B cell (primary cell): ENCODE data around the gene PIK3R2. TPM values are rescaled to one million over a fixed set of nuclear protein-coding genes. Genes with fewer than 3 reads are reported as not detected.

Source experiments
- ATAC-seq: fragments of 200-7000 bp; cut with Tn5 transposase; one replicate; pipeline ENCODE4 v1.10.0; 2021; ENCODE audit warnings: low read depth, mild to moderate bottlenecking, moderate number of reproducible peaks, moderate library complexity
- CTCF ChIA-PET: fragments of 350-600 bp; sonication (Branson Sonifier 250); formaldehyde crosslinking; loops from one replicate; lab custom pipeline; 2021; ENCODE audit warnings: antibody characterized with exemption, inconsistent platforms; lab: Charles Lee
- POLR2A ChIA-PET: fragments of 350-600 bp; sonication (Branson Sonifier 250); formaldehyde crosslinking; loops from one replicate; lab custom pipeline; 2021; ENCODE audit warnings: antibody characterized with exemption; lab: Charles Lee
- DNase-seq: peaks from one replicate; pipeline ENCODE4 v3.0.0; 2013
- H2AFZ ChIP-seq: 2 replicates; pipeline ENCODE4 v1.6.1; 2012; ENCODE audit warnings: mild to moderate bottlenecking, low read depth, low read length; ENCODE audit not compliant: insufficient read depth, poor library complexity, severe bottlenecking
- H3K27ac ChIP-seq, 2 donors: 1 replicate in 1 of 2; 2 replicates in 1 of 2; pipeline ENCODE4 v1.5.1; 2012 to 2013; ENCODE audit warnings: low read length in 2 of 2, mild to moderate bottlenecking in 2 of 2, moderate library complexity in 1 of 2
- H3K27me3 ChIP-seq, 4 experiments: fragments of 200-600 bp in 1 of 4; sonication (generic) in 1 of 4; replicated peaks in 1 of 4; 1 replicate in 2 of 4; 2 replicates in 2 of 4; pipeline versions ENCODE4 v1.6.1 to v1.7.0; 2013 to 2016; ENCODE audit warnings: low read length in 3 of 4, mild to moderate bottlenecking in 2 of 4, mixed read lengths in 1 of 4, moderate library complexity in 1 of 4; ENCODE audit not compliant: insufficient read depth in 4 of 4, control insufficient read depth in 3 of 4; ENCODE audit errors: control extremely low read depth in 1 of 4
- H3K36me3 ChIP-seq, 2 experiments: replicated peaks in 1 of 2; 1 replicate in 1 of 2; 2 replicates in 1 of 2; pipeline versions ENCODE4 v1.6.1 to v1.7.1; 2013; ENCODE audit warnings: low read length in 1 of 2; ENCODE audit not compliant: insufficient read depth in 2 of 2, control insufficient read depth in 1 of 2; ENCODE audit errors: control extremely low read depth in 1 of 2, extremely low read depth in 1 of 2
- H3K4me1 ChIP-seq, 2 donors: fragments of 200-600 bp in 1 of 2; sonication (generic) in 1 of 2; 1 replicate in 1 of 2; 2 replicates in 1 of 2; pipeline versions ENCODE4 v1.5.1 to v1.6.1; 2013 to 2017; ENCODE audit warnings: low read length in 2 of 2; ENCODE audit not compliant: control insufficient read depth in 2 of 2, insufficient read depth in 2 of 2
- H3K4me2 ChIP-seq: replicated peaks from 2 replicates; pipeline ENCODE3; 2012; ENCODE audit warnings: mild to moderate bottlenecking, low read depth, low read length; ENCODE audit not compliant: poor library complexity, severe bottlenecking
- H3K4me3 ChIP-seq, 5 experiments: fragments of 200-600 bp in 1 of 5; sonication (generic) in 1 of 5; 1 replicate in 3 of 5; 2 replicates in 2 of 5; pipeline versions ENCODE4 v1.5.1 to v1.7.0; 2011 to 2016; ENCODE audit warnings: low read length in 4 of 5, mild to moderate bottlenecking in 4 of 5, low read depth in 2 of 5, control low read depth in 1 of 5, moderate library complexity in 1 of 5; ENCODE audit not compliant: insufficient read depth in 1 of 5; ENCODE audit errors: control extremely low read depth in 1 of 5, extremely low read depth in 1 of 5
- H3K79me2 ChIP-seq: fragments of 200-600 bp; sonication (generic); one replicate; pipeline ENCODE4 v1.6.0; 2016; ENCODE audit warnings: low read length; ENCODE audit not compliant: control insufficient read depth, insufficient read depth
- H3K9ac ChIP-seq: fragments of 200-600 bp; sonication (generic); 2 replicates; pipeline ENCODE4 v1.6.1; 2017; ENCODE audit warnings: mild to moderate bottlenecking, low read length, moderate library complexity
- H3K9me3 ChIP-seq, 3 donors: one replicate each; pipeline versions ENCODE4 v1.6.1 to v1.7.1; 2013; ENCODE audit warnings: low read length in 2 of 3; ENCODE audit not compliant: control insufficient read depth in 2 of 3, insufficient read depth in 1 of 3; ENCODE audit errors: control extremely low read depth in 1 of 3
- H4K20me1 ChIP-seq: 2 replicates; pipeline ENCODE4 v1.6.0; 2012; ENCODE audit warnings: mild to moderate bottlenecking, low read length; ENCODE audit not compliant: insufficient read depth, control insufficient read depth, poor library complexity, severe bottlenecking
- H3K27ac Mint-ChIP-seq: one replicate; pipeline ENCODE4 v1.8.0; 2021; ENCODE audit warnings: mixed read lengths
- H3K27me3 Mint-ChIP-seq: one replicate; pipeline ENCODE4 v1.8.0; 2021; ENCODE audit warnings: mixed read lengths
- H3K4me1 Mint-ChIP-seq: one replicate; pipeline ENCODE4 v1.8.0; 2021; ENCODE audit warnings: mixed read lengths
- H3K4me3 Mint-ChIP-seq: one replicate; pipeline ENCODE4 v1.8.0; 2021; ENCODE audit warnings: mixed read lengths
- H3K9me3 Mint-ChIP-seq: one replicate; pipeline ENCODE4 v1.8.0; 2022; ENCODE audit warnings: mixed read lengths; ENCODE audit not compliant: insufficient read depth
- EZH2 ChIP-seq: IDR thresholded peaks from 2 replicates; pipeline ENCODE4 v1.6.1; 2012; ENCODE audit warnings: borderline replicate concordance, low read depth, mild to moderate bottlenecking, moderate library complexity, low read length; ENCODE audit not compliant: insufficient read depth, poor library complexity, severe bottlenecking
- WGBS: methylation state at CpG from one replicate; pipeline ENCODE4 v1.1.5; 2013; ENCODE audit warnings: missing lambda C conversion rate; ENCODE audit not compliant: insufficient coverage; 5-methylcytosine and 5-hydroxymethylcytosine counted together
- intact Hi-C: fragments of 100-400 bp; cut with micrococcal nuclease; formaldehyde crosslinking; loops from one replicate; pipeline ENCODE4 v1.10.0; 2022
- polyA plus RNA-seq: library from polyadenylated mRNA; depleted of rRNA; stranded (reverse); fragments of >200 nt; gene quantifications from 2 replicates; pipeline ENCODE4 v1.2.3, GENCODE V29; 2012
- total RNA-seq, 2 donors: library from RNA; stranded (reverse); fragments of 120-200 nt in 1 of 2; gene quantifications; 1 replicate in 1 of 2; 2 replicates in 1 of 2; pipeline versions ENCODE4 v1.2.3 to v1.2.4, GENCODE V29; 2013 to 2022
- TF ChIP-seq, protein P1 (sequence below): fragments of 200-600 bp; IDR thresholded peaks from one replicate; pipeline ENCODE4 v1.8.0; 2022; ENCODE audit warnings: antibody characterized with exemption, mild to moderate bottlenecking

Gene PIK3R2
- total and polyA plus RNA-seq, 2 donors (not counting 1 experiment from before 2014, with no cell fraction given), result 8.5 to 15.8 TPM

DNA sequence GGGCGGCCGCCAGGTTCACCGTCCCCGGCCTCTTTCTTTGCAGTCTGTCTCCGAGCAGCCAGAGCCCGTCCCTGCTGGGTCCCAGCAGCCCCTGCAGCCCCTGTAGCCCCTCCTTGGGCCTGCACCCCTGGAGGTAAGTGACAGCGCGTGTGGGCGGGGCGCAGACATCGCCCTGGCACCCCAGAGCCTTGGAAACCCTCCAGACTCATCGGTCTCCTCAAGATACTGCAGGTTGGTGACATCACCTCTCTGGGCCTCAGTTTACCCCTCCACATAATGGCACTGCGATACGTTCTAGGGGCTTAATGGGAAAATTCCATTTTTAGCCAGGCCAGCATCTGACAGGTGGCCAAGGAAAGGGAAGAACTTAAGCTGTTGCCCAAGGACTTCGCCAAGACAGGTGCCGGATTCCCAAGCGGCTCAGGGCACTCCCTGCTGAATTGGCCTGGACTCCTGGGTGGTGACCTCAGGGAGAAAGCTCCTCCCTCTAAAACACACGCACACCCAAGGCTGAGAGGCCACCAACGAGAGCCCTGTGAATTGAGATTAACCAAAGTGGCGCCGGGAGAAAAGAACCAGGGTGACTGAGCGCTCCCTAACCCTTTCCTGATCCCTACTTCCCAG is 42.2 kb upstream of the PIK3R2 start:
- DNase-seq (no peak), ATAC-seq (no peak)
- Histone ChIP-seq H3K9me3 (no peaks in the 10 kb centered on the region), H3K27me3 (no peaks in the 10 kb centered on the region), H3K4me1 (peaks cover 45 to 61% of the 10 kb centered on the region in 2 donors), H3K9ac (peak overlapping the region; percentile 81), H3K4me2 (peak overlapping the region; percentile 99), H3K79me2 (peaks cover 57% of the 10 kb centered on the region), H3K4me3 (peak overlapping the region; percentile 22 to 71 (median 64)), H3K36me3 (peaks cover 0 to 38% of the 10 kb centered on the region in 2 experiments), H3K27ac (peak overlapping the region; percentile 49 to 82), H2AFZ (peak overlapping the region; percentile 64), H4K20me1 (peaks cover 39% of the 10 kb centered on the region)
- ChIA-PET POLR2A (interaction anchor here (0.6 to 2.4 kb wide), 9 partner anchors 12 to 178 kb away, joined by 3 to 21 read pairs (median 4); partner anchors contain the start of genes ARRDC2, IL12RB1, JUND and MAST3), CTCF (interaction anchor here (0.8 to 6.2 kb wide), 15 partner anchors 9 to 172 kb away, joined by 3 to 58 read pairs (median 5); partner anchors contain the start of genes IL12RB1 and MAST3)
- TF ChIP-seq, protein P1, sequence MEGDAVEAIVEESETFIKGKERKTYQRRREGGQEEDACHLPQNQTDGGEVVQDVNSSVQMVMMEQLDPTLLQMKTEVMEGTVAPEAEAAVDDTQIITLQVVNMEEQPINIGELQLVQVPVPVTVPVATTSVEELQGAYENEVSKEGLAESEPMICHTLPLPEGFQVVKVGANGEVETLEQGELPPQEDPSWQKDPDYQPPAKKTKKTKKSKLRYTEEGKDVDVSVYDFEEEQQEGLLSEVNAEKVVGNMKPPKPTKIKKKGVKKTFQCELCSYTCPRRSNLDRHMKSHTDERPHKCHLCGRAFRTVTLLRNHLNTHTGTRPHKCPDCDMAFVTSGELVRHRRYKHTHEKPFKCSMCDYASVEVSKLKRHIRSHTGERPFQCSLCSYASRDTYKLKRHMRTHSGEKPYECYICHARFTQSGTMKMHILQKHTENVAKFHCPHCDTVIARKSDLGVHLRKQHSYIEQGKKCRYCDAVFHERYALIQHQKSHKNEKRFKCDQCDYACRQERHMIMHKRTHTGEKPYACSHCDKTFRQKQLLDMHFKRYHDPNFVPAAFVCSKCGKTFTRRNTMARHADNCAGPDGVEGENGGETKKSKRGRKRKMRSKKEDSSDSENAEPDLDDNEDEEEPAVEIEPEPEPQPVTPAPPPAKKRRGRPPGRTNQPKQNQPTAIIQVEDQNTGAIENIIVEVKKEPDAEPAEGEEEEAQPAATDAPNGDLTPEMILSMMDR, result no peak
- TF ChIP-seq EZH2, result no peak
- Mint-ChIP-seq H3K4me1 (peaks cover 67% of the 10 kb centered on the region), H3K27ac (peak overlapping the region; percentile 65), H3K9me3 (no peaks in the 10 kb centered on the region), H3K4me3 (peak overlapping the region; percentile 79), H3K27me3 (no peaks in the 10 kb centered on the region)
- intact Hi-C loops, result no loop called here
- WGBS, result 53% methylated on average over 20 of the region's 22 CpGs

DNA sequence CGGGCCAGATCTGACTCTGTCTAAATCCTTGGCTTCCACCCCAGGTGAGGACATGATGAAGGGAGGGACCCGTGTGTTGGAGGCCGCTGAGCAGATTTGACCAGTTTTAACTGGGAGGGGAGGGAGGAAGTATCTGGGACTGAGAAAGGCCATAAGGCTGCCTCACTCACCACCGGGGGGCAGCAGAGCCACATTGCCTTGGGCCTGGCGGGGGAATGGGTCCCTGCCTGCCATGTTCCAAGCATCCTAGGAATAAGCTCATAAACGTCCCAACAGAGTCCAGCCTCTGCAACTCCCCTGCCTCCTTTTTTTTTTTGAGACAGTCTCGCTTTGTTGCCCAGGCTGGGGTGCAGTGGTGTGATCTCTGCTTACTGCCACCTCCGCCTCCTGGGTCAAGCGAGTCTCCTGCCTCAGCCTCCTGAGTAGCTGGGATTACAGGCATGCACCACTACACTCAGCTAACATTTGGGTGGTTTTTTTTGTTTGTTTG is 39.9 kb upstream of the PIK3R2 start:
- H3K27ac ChIP-seq, result no peak overlapping the region

More for the DNA sequence above, 39.9 kb upstream of the PIK3R2 start:
- Histone ChIP-seq H3K9me3 (no peaks in the 10 kb centered on the region), H4K20me1 (peaks cover 45% of the 10 kb centered on the region), H2AFZ (no peak overlapping the region), H3K79me2 (peaks cover 65% of the 10 kb centered on the region), H3K4me3 (no peak overlapping the region), H3K4me1 (peaks cover 41 to 47% of the 10 kb centered on the region in 2 donors), H3K9ac (no peak overlapping the region), H3K27me3 (no peaks in the 10 kb centered on the region), H3K36me3 (peaks cover 0 to 38% of the 10 kb centered on the region in 2 experiments), H3K4me2 (peak overlapping the region; percentile 22)
- TF ChIP-seq, protein P1, result peak; percentile 87
- no peak for TF ChIP-seq EZH2
- POLR2A ChIA-PET, result interaction anchor here (0.6 to 0.7 kb wide), 3 partner anchors 48 to 206 kb away, joined by 3 to 7 read pairs (median 3); no protein-coding TSS in a partner anchor
- WGBS, result 28% methylated on average over 7 of the region's 9 CpGs
- intact Hi-C loops, result loop anchor here (2.0 kb wide), 3 partner anchors 14 to 106 kb away; no protein-coding TSS in a partner anchor
- H3K4me1 Mint-ChIP-seq, result peaks cover 61% of the 10 kb centered on the region
- H3K9me3 Mint-ChIP-seq, result no peaks in the 10 kb centered on the region
- peak overlapping the region; percentile 3 for H3K4me3 Mint-ChIP-seq
- ATAC-seq (peak; percentile 21), DNase-seq (peak; percentile 80)
- CTCF ChIA-PET, result interaction anchor here (0.7 to 6.2 kb wide), 25 partner anchors 9 to 273 kb away, joined by 3 to 58 read pairs (median 5); partner anchors contain the start of genes ARRDC2, GDF15, IL12RB1 and MAST3
- H3K27ac Mint-ChIP-seq, result no peak overlapping the region
- H3K27me3 Mint-ChIP-seq, result no peaks in the 10 kb centered on the region
